ENCODE data around the gene KCTD11.

The KCTD11 gene

DNA sequence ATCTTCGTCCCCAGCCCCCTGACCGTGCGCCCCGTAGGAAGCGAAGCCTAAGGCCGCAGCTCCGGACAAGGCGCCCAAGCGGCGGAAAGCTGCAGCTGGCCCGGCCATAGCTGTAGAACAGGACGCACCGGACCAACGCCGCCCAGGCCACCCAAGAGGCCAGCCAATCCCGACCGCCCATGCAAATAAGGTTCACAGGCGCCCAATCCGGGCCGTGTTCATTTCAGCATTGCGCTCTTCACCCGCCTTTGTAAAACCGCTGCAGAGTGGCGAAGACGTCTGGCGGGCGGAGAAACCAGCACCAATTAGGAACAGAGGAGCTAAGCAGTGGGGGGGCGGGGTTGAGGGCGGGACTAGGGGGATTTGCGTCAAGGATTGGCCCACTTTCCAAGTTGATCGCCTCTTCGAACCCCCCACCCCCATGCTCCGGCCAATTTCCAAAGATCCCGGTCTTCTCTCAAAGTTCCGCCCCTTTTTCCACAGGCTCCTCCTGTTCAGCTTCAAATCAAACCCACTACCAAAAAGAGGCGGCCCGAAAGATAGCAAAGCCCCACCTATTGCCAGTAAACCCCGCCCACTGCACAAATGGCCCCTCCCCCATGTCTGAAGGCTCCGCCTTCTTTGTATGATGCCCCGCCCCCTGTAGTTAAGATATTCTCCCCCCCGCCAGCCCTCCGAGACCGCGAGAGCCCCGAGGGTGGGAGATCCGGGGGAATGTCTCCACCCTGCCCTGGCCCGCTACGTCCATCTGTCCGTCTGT lies 52.2 kb downstream of the KCTD11 start, which contains the start of gene TMEM256:
TMEM256 (minus strand) TSS at position 121 of the 760 bp plus-strand sequence; CDS start at position 108, 13 bp downstream.
- peak; percentile 91 for DNase-seq (ENCODE audit: low read depth, low spot score)
